PC-3 (cell line): ENCODE results near the gene SLC37A4.

ENCODE experiments used
- CTCF ChIP-seq: fragments of 300-600 bp; sonication (generic); conservative IDR thresholded peaks from 2 replicates; pipeline ENCODE4 v1.5.1; 2017; ENCODE audit warnings: antibody characterized with exemption, low read depth, mild to moderate bottlenecking, low read length
- EZH2 ChIP-seq: fragments of 300-600 bp; sonication (generic); IDR thresholded peaks from one replicate; pipeline ENCODE4 v1.6.1; 2017; ENCODE audit warnings: antibody characterized with exemption, mild to moderate bottlenecking, low read length; ENCODE audit not compliant: unreplicated experiment

- TF ChIP-seq CTCF: no peak
- no peak for TF ChIP-seq EZH2
Measured at GRCh38 chr11:119062779-119063178, 32.1 kb upstream of the SLC37A4 start.
